ENCODE results near the gene ALAS2.

GRCh38 chrX:55029291-55029690, 1.5 kb downstream of the ALAS2 start:
- TF ChIP-seq CTCF (IDR thresholded peaks at IDR 0.05) (no peak), POLR2A (IDR thresholded peaks at IDR 0.05) (no peak)
